Measurements from ENCODE around the gene IGSF6. TPM values are rescaled to one million over a fixed set of nuclear protein-coding genes. Genes with fewer than 3 reads are reported as not detected.

Gene IGSF6
- total RNA-seq, 2 donors from 2014 or later = not detected

DNA sequence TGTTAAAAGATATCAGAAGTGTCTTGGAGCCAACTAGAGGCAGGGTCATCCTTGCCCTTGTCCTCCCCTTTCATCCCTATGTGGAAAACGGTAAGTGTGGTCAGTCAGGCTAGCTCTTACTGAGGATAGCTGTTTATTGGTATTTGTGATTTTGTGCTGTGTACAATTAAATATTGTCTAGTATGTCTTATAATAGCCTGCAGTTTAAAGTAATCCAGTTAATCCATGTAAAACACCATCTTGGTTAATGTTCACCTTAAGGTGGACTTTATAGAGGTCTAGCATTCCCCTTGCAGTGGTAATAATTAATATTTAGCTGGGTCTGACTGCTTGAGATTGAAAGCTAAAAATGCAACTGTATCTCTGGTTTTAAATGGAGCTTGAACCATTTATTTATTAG is 27.4 kb downstream of the IGSF6 start:
- WGBS, 2 experiments (ENCODE audit: insufficient coverage in 1 of 2, insufficient read length in 1 of 2) = 87% methylated on average over 1 of the region's 1 CpG; no CpG with 5 or more reads in 1 of the 2 experiments
- Histone ChIP-seq H3K9ac (ENCODE audit: extremely low read depth, low read length, poor library complexity, severe bottlenecking) (no peak overlapping the region), H3K4me3 (ENCODE audit: low read length) (no peak overlapping the region), H3K9me3 (ENCODE audit: control insufficient read depth, low read length) (peaks cover 26% of the 10 kb centered on the region), H3K4me1 (ENCODE audit: control insufficient read depth, insufficient read depth, low read length) (no peaks in the 10 kb centered on the region), H3K27ac (ENCODE audit: low read depth, low read length) (no peak overlapping the region), H3K27me3 (ENCODE audit: control insufficient read depth, insufficient read depth, low read length, poor library complexity, severe bottlenecking) (no peaks in the 10 kb centered on the region), H3K36me3 (ENCODE audit: control insufficient read depth, insufficient read depth, low read length) (peaks cover 58% of the 10 kb centered on the region)
- Mint-ChIP-seq H3K4me1 (peaks cover 9% of the 10 kb centered on the region), H3K4me3 (no peak overlapping the region), H3K27ac (no peak overlapping the region), H3K36me3 (ENCODE audit: low read depth) (peaks cover 72% of the 10 kb centered on the region), H3K27me3 (ENCODE audit: insufficient read depth) (no peaks in the 10 kb centered on the region), H3K9me3 (peaks cover 29% of the 10 kb centered on the region)
- no peak for DNase-seq
- TF ChIP-seq, protein P1, sequence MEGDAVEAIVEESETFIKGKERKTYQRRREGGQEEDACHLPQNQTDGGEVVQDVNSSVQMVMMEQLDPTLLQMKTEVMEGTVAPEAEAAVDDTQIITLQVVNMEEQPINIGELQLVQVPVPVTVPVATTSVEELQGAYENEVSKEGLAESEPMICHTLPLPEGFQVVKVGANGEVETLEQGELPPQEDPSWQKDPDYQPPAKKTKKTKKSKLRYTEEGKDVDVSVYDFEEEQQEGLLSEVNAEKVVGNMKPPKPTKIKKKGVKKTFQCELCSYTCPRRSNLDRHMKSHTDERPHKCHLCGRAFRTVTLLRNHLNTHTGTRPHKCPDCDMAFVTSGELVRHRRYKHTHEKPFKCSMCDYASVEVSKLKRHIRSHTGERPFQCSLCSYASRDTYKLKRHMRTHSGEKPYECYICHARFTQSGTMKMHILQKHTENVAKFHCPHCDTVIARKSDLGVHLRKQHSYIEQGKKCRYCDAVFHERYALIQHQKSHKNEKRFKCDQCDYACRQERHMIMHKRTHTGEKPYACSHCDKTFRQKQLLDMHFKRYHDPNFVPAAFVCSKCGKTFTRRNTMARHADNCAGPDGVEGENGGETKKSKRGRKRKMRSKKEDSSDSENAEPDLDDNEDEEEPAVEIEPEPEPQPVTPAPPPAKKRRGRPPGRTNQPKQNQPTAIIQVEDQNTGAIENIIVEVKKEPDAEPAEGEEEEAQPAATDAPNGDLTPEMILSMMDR (conservative IDR thresholded peaks at IDR 0.05) = no peak

DNA sequence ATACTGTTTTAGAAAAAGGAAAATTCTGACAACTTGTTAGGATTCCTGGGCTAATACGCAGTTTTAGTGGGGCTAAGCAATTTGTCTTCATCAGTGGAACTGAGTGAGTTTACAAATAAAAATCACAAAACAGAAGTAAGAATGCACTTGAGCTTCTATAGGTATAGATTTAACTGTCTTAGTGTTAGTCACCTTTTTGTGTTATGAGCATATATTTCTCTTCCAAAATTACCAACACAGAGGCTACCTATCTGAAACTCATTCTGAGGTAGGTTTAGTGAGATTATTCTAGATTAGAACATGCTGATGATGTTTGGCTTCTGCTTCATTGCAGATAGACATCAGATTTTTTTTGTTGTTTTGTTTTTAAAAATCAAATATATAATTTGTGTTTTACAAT is 29.9 kb downstream of the IGSF6 start:
- TF ChIP-seq, protein P1 (conservative IDR thresholded peaks at IDR 0.05) = no peak
- H3K27ac ChIP-seq (ENCODE audit: low read depth, low read length) = no peak overlapping the region
- no peak overlapping the region for H3K4me3 ChIP-seq (ENCODE audit: low read length)
- Mint-ChIP-seq H3K36me3 (ENCODE audit: low read depth) (peaks cover 64% of the 10 kb centered on the region), H3K4me3 (no peak overlapping the region), H3K27me3 (ENCODE audit: insufficient read depth) (no peaks in the 10 kb centered on the region), H3K27ac (no peak overlapping the region), H3K9me3 (peaks cover 5% of the 10 kb centered on the region), H3K4me1 (peaks cover 22% of the 10 kb centered on the region)
- 82% methylated on average over 1 of the region's 1 CpG; no CpG with 5 or more reads in 1 of the 2 experiments for WGBS, 2 experiments (ENCODE audit: insufficient coverage in 1 of 2, insufficient read length in 1 of 2)
- DNase-seq = no peak
- no peak overlapping the region for H3K9ac ChIP-seq (ENCODE audit: extremely low read depth, low read length, poor library complexity, severe bottlenecking)
- peaks cover 4% of the 10 kb centered on the region for H3K4me1 ChIP-seq (ENCODE audit: control insufficient read depth, insufficient read depth, low read length)
- no peaks in the 10 kb centered on the region for H3K27me3 ChIP-seq (ENCODE audit: control insufficient read depth, insufficient read depth, low read length, poor library complexity, severe bottlenecking)
- H3K9me3 ChIP-seq (ENCODE audit: control insufficient read depth, low read length) = peaks cover 1% of the 10 kb centered on the region
- H3K36me3 ChIP-seq (ENCODE audit: control insufficient read depth, insufficient read depth, low read length) = peaks cover 47% of the 10 kb centered on the region

DNA sequence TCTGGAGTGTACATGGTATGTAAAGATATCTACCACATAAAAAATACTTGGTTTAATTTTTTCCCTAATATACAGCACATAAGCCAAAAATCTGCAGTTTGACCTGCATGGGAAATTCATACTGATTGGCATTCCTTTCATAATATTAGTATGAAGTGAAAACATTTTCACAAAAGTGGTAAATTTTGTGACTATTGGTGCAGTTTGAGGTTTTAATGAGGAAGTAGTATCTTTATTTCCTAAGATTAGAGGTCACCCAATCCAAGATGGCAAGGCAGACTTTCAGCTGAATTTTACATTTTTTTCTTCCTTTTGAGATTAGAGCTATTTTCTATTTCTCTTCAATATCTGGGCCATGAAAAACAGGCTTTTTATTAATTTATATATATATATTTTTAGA is 31.8 kb downstream of the IGSF6 start:
- Histone ChIP-seq H3K9ac (ENCODE audit: extremely low read depth, low read length, poor library complexity, severe bottlenecking) (no peak overlapping the region), H3K36me3 (ENCODE audit: control insufficient read depth, insufficient read depth, low read length) (peaks cover 29% of the 10 kb centered on the region), H3K4me3 (ENCODE audit: low read length) (no peak overlapping the region), H3K4me1 (ENCODE audit: control insufficient read depth, insufficient read depth, low read length) (peaks cover 11% of the 10 kb centered on the region), H3K27ac (ENCODE audit: low read depth, low read length) (no peak overlapping the region), H3K9me3 (ENCODE audit: control insufficient read depth, low read length) (no peaks in the 10 kb centered on the region), H3K27me3 (ENCODE audit: control insufficient read depth, insufficient read depth, low read length, poor library complexity, severe bottlenecking) (no peaks in the 10 kb centered on the region)
- Mint-ChIP-seq H3K4me1 (peaks cover 22% of the 10 kb centered on the region), H3K9me3 (no peaks in the 10 kb centered on the region), H3K4me3 (no peak overlapping the region), H3K36me3 (ENCODE audit: low read depth) (peaks cover 61% of the 10 kb centered on the region), H3K27me3 (ENCODE audit: insufficient read depth) (no peaks in the 10 kb centered on the region), H3K27ac (no peak overlapping the region)
- TF ChIP-seq, protein P1 (conservative IDR thresholded peaks at IDR 0.05) = no peak
- DNase-seq = no peak

Data from endodermal cell (in vitro differentiated cells).